OCI-LY3 (cell line): ENCODE data around the gene CSF3.

Experiments
- H2AFZ ChIP-seq: fragments of 200-600, 300-600 bp; shearing (Covaris generic); 2 replicates; pipeline ENCODE4 v1.6.0; 2014; ENCODE audit warnings: antibody characterized with exemption, low read depth, low read length
- H3K27ac ChIP-seq: fragments of 200-600, 300-600 bp; sonication (generic); 2 replicates; pipeline ENCODE4 v1.5.1; 2014; ENCODE audit warnings: mild to moderate bottlenecking, low read length, moderate library complexity, mixed read lengths
- H3K27me3 ChIP-seq: fragments of 200-600, 300-600 bp; sonication (generic); 2 replicates; pipeline ENCODE4 v1.6.1; 2014; ENCODE audit warnings: low read depth, low read length, mixed read lengths
- H3K36me3 ChIP-seq: fragments of 200-600, 300-600 bp; sonication (generic); replicated peaks from 2 replicates; pipeline ENCODE3; 2014; ENCODE audit warnings: low read depth, low read length, mixed read lengths
- H3K4me1 ChIP-seq: fragments of 300-600, 200-600 bp; sonication (generic); 2 replicates; pipeline ENCODE4 v1.6.1; 2014; ENCODE audit warnings: low read length, mixed read lengths
- H3K4me2 ChIP-seq: fragments of 200-600, 300-600 bp; sonication (generic); 2 replicates; pipeline ENCODE4 v1.6.1; 2014; ENCODE audit warnings: low read length, mixed read lengths
- H3K4me3 ChIP-seq: fragments of 300-600, 200-600 bp; sonication (generic); 2 replicates; pipeline ENCODE4 v1.5.1; 2014; ENCODE audit warnings: antibody characterized with exemption, mild to moderate bottlenecking, low read length, moderate library complexity
- H3K79me2 ChIP-seq: fragments of 300-600, 200-600 bp; shearing (Covaris generic); 2 replicates; pipeline ENCODE4 v1.6.1; 2014; ENCODE audit warnings: mild to moderate bottlenecking, low read length, mixed read lengths
- H3K9ac ChIP-seq: fragments of 300-600, 200-600 bp; shearing (Covaris generic); 2 replicates; pipeline ENCODE4 v1.6.0; 2014; ENCODE audit warnings: mild to moderate bottlenecking, low read length, moderate library complexity
- H3K9me3 ChIP-seq: fragments of 200-600, 300-600 bp; shearing (Covaris generic); 2 replicates; pipeline ENCODE4 v1.6.1; 2014; ENCODE audit warnings: low read length, mixed read lengths; ENCODE audit not compliant: insufficient read depth
- H4K20me1 ChIP-seq: fragments of 200-600, 300-600 bp; sonication (generic); 2 replicates; pipeline ENCODE4 v1.6.1; 2016; ENCODE audit warnings: low read length, mixed read lengths; ENCODE audit not compliant: insufficient read depth
- CTCF ChIP-seq: fragments of 200-600, 300-600 bp; sonication (generic); IDR thresholded peaks from 2 replicates; pipeline ENCODE4 v1.5.1; 2014; ENCODE audit warnings: antibody characterized with exemption, low read length, low read depth
- EZH2phosphoT487 ChIP-seq: fragments of 200-600 bp; shearing (Covaris generic); IDR thresholded peaks from 2 replicates; pipeline ENCODE4 v1.6.1; 2018; ENCODE audit warnings: antibody characterized with exemption, mixed run types, low read depth

CSF3 gene

GRCh38 chr17:40022961-40023541 is 7.8 kb downstream of the CSF3 start:
- Histone ChIP-seq H3K9me3 (no peaks in the 10 kb centered on the region), H3K4me1 (no peaks in the 10 kb centered on the region), H3K4me2 (no peak overlapping the region), H2AFZ (no peak overlapping the region), H3K9ac (no peak overlapping the region), H3K27ac (no peak overlapping the region), H3K79me2 (no peaks in the 10 kb centered on the region), H3K4me3 (no peak overlapping the region), H3K27me3 (no peaks in the 10 kb centered on the region), H3K36me3 (peaks cover 22% of the 10 kb centered on the region), H4K20me1 (no peaks in the 10 kb centered on the region)
- no peak for TF ChIP-seq CTCF
- TF ChIP-seq EZH2phosphoT487, result no peak

DNA sequence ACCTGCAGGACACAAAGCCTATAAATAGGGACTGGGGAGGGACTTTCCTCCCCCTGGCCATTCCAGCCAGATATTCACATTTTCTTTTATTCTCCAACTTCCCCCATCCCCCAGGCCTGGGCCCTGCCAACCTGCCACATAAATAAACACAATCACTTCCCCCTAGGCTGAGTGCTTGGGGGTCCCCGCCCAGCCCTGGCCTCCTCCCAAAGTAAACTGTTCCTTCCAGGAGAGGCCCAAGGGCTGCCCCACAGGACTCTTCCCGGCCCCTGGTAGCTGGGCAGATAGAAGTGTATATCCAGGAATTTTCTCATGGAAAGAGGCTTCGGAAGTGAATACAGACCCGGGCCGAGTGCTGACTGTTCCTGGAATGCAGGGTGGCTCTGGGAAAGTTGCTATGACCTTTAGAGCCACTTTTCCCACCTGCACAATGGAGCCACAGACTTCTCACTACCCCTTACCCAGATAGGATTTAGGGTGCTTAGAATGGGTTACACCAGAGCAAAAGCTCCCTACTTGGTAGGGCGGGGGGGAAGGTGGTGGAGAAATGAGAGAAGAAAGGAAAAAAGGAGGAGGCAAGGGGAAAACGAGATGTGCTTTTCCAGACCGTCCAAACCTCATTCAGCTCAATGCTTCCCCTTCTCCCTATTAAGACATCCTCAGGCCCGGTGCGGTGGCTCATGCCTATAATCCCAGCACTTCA is 8.5 kb downstream of the CSF3 start:
- H3K4me3 ChIP-seq, result no peak overlapping the region
- H3K4me1 ChIP-seq, result no peaks in the 10 kb centered on the region
- no peaks in the 10 kb centered on the region for H3K27me3 ChIP-seq
- H3K4me2 ChIP-seq, result no peak overlapping the region
- H3K27ac ChIP-seq, result no peak overlapping the region
- H3K9me3 ChIP-seq, result no peaks in the 10 kb centered on the region
- no peaks in the 10 kb centered on the region for H3K79me2 ChIP-seq
- no peaks in the 10 kb centered on the region for H4K20me1 ChIP-seq
- H3K36me3 ChIP-seq, result peaks cover 28% of the 10 kb centered on the region
- no peak overlapping the region for H3K9ac ChIP-seq
- TF ChIP-seq EZH2phosphoT487, result no peak
- TF ChIP-seq CTCF, result no peak
- H2AFZ ChIP-seq, result no peak overlapping the region

DNA sequence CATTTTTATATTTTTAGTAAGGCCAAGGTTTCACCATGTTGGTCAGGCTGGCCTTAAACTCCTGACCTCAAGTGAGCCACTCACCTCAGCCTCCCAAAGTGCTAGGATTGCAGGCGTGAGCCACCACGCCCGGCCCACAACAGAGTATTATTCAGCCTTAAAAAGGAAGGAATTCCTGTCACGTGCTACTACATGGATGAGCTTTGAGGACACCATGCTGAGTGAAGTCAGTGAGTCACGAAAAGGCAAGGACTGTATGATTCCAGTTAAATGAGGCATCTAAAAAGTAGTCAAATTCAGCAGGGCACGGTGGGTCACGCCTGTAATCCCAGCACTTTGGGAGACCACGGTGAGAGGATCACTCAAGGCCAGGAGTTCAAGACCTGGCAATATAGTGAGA is 9.7 kb downstream of the CSF3 start:
- TF ChIP-seq CTCF (no peak), EZH2phosphoT487 (no peak)
- no peak overlapping the region for H3K27ac ChIP-seq
- H3K4me2 ChIP-seq, result no peak overlapping the region
- no peak overlapping the region for H2AFZ ChIP-seq
- H3K4me1 ChIP-seq, result no peaks in the 10 kb centered on the region
- H3K27me3 ChIP-seq, result no peaks in the 10 kb centered on the region
- H3K9ac ChIP-seq, result no peak overlapping the region
- H3K9me3 ChIP-seq, result no peaks in the 10 kb centered on the region
- no peak overlapping the region for H3K4me3 ChIP-seq
- H4K20me1 ChIP-seq, result no peaks in the 10 kb centered on the region
- H3K36me3 ChIP-seq, result peaks cover 25% of the 10 kb centered on the region
- H3K79me2 ChIP-seq, result no peaks in the 10 kb centered on the region

GRCh38 chr17:40025559-40025958 is 10.3 kb downstream of the CSF3 start:
- H3K79me2 ChIP-seq, result no peaks in the 10 kb centered on the region
- H4K20me1 ChIP-seq, result no peaks in the 10 kb centered on the region
- H3K36me3 ChIP-seq, result peaks cover 25% of the 10 kb centered on the region
- H3K9me3 ChIP-seq, result no peaks in the 10 kb centered on the region
- no peaks in the 10 kb centered on the region for H3K4me1 ChIP-seq
- no peak overlapping the region for H3K27ac ChIP-seq
- TF ChIP-seq EZH2phosphoT487, result no peak
- no peak for TF ChIP-seq CTCF
- no peaks in the 10 kb centered on the region for H3K27me3 ChIP-seq
- H3K4me3 ChIP-seq, result no peak overlapping the region
- no peak overlapping the region for H2AFZ ChIP-seq
- no peak overlapping the region for H3K9ac ChIP-seq
- no peak overlapping the region for H3K4me2 ChIP-seq
